CD4-positive, alpha-beta T cell treated with Interleukin-1 beta for 1 hour (primary cell): ENCODE results near the gene OVCA2.
"Not testable (repeated sequence)": the region's sequence is repeated elsewhere in the genome, so short reads cannot be mapped to it uniquely, and the experiment has no call there.

Experiments used
- DNase-seq, 2 donors: peaks; one replicate each; pipeline ENCODE4 v3.0.0-alpha.2; 2020 to 2022

Gene OVCA2

GRCh38 chr17:2041561-2042389 lies at the start of gene OVCA2:
Gene OVCA2 (plus strand): TSS chr17:2042022. CDS start chr17:2042048, 26 bp downstream.
- DNase-seq, result peak; percentile 96 to 98

- no peak for DNase-seq
Measured at GRCh38 chr17:1992541-1992940, 49.3 kb upstream of the OVCA2 start.

- DNase-seq, result no peak
Measured at GRCh38 chr17:1994707-1995106, 47.1 kb upstream of the OVCA2 start.

DNA sequence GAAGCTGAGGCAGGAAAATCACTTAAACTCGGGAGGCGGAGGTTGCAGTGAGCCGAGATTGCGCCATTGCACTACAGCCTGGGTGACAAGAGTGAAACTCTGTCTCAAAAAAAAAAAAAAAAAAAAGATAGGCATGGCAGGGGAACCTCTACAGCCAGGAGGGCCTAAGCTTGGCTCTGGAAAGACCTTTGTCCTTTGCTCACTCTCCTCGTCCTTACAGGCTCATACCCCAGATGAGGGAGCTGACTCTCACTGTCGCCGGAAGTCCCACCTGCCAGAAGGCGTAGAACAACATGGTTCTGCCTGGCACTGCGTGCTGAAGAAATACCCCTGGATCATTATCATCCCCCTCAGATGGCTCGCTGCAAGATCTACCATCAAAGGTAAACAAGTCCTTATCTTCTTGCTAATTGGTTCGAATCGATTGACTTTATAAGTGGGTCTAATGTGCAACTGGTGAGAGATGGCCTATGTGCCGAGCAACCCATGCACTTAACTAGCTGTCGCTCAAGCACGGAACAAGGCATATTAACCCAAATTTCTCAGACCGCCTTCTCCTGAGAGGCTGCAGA lies 46.4 kb upstream of the OVCA2 start:
- no peak for DNase-seq

DNA sequence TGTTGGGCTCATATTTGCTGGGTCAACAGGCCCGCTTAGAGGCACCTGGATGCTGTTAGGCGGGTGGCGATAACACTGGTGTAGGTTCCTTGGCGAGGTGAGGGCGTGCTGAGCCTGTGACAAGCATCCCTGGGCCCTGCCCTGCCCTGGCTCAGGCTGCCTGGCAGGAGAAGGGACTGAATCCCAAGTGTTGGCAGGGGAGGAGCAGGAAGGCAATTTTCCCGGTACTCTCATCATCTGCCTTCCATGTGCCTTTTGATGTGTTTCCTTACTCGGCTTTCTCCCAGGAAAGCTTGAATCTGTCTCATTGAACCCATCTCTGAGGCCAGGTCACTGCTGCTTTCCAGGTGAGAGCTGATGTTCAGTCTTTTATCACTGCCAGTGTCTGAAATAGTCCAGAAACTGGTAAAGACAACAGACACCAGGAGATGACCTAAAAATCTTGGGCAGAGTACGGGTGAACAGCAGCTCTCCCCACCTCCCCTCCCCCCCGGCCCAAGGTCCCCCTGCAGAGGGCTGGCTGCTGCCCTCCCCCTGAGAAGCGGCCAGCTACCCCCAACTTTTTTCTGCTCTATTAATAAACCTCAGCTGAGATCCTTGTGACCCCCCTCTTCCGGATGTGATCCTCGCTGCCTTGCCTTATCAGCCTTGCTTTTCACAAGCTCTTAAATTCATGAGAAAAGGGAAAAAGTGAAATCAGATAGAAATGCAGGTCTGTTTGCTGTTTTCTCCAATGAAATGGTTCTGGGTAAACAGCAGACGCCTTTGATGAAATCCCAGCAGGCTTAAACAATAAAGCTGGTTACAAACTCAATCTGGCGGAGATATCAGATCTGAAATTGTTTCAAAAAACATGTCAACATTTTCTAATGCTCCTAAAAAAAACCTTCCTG lies 45.7 kb upstream of the OVCA2 start:
- no peak for DNase-seq

GRCh38 chr17:1996800-1997288 lies 45.0 kb upstream of the OVCA2 start:
- DNase-seq, result no peak

GRCh38 chr17:1997289-1997926 lies 44.4 kb upstream of the OVCA2 start:
- no peak for DNase-seq

DNA sequence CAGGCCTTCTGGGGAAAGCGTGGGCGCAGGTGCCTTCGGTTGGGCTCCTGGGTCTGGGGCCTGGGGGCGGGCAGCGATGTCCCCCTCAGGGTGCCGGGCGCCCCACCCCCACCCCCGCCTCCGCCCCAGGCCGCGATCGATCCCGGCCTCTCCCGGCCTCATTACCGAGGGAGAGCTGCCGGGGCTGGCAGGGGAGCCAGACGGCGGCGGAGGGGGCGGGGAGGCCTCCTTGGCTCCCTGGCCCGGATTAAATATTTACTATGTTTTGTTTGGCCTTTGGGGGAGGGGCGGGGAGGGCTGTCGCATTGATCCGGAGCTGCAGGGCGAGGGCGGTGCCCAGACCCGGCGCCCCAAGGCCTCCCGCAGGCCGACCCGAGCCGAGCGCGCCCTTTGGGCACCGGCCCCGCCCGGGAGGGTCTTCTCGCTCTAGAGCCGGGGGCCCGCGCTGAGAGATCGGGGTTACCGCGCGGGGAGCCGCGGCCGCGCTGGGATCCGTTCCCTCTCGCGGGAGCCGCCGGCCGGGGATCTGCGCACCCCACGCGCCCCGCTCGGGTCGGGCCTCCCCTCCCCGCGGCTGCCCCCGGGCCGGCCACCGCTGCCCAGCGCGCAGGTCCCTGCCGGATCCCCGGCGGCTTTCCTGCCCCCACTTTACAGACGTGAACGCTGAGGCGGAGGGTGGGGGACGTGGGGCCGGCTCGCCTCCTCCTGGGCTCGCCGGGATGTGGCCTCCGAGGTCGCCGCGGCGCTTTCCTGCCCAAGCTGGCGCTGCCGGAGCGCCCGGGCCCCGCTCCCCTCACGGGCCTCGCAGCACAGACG lies 43.7 kb upstream of the OVCA2 start:
- no peak for DNase-seq

DNA sequence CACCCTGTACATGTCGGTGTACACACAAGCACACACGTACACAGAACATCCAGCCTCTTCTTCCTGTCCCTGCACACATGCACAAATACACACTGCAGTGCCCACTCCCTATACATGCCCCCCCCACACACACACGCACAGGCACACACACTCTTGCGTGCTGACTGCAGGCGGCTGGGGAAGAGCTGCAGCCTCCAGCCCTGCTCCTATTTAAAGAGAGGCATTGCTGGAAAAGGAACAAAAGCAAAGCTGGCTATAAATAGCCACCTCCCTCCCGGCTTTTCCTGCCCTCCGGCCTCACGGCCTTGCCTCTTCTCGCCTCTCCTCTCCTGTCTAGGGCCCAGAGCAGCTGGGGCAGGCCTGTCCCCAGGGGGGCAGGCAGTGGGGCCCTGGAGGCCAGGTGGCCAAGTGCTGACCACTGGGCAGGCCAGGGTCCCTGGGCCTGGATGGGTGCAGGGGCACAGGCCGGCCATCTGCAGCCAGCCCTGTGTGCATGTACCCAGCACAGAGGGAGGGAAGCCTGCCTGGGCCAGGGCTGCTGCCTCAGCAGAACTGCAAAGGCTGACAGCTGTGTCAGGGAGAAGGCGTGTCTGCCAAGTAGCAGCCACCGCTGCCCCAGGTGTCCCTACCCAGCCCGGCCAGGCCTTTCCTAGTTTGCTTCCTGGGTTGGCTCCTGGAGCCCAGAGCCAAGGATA lies 42.1 kb upstream of the OVCA2 start:
- no peak for DNase-seq

DNA sequence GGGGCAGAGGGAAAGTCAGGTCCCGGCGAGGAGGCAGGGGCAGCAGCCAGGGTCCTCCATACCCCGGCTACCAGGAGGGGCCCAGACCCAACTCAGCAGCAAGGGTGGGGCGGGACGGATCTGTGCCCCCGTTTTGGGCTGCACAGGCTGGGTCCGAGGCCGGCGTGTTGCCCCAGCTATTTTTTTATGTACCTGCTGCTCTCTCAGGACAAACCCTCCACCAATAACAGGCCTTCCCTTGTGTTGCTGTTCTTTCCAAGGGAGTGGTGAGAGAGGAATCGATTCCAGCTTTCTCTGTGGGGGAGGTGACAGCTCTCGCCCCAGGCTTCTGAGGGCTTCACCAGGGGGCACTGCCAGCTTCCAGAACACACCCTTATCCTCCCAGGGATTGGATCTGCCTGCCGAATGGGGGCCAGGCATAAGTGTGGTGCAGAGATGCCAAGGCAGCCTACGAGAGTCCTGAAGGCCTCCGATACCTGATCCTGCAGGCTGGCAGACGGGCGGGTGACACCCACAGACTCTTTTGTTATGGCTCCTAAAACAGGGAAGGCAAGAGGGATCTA lies 39.0 kb upstream of the OVCA2 start:
- DNase-seq, result no peak

DNA sequence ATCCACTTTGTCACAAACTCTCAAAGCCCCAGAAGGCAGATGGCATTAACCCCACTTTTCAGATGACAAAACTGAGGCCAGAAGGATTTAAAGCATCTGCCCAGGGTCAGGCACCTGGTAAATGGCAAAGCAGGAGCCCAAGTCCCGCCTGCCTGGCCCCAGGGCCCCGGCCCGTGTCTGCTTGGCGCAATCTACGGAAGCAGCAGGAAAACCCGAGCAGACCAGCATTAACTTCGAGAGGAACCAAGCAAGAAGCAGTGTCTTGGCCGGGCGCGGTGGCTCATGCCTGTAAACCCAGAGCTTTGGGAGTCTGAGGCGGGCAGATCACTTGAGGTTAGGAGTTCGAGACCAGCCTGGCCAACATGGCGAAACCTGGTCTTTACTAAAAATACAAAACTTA lies 38.3 kb upstream of the OVCA2 start:
- DNase-seq, result no peak

GRCh38 chr17:2004435-2004952 lies 37.3 kb upstream of the OVCA2 start:
- no peak for DNase-seq

- DNase-seq, result no peak
Measured at GRCh38 chr17:2008332-2009126, 33.3 kb upstream of the OVCA2 start.

GRCh38 chr17:2009737-2010136 lies 32.1 kb upstream of the OVCA2 start:
- no peak for DNase-seq

DNA sequence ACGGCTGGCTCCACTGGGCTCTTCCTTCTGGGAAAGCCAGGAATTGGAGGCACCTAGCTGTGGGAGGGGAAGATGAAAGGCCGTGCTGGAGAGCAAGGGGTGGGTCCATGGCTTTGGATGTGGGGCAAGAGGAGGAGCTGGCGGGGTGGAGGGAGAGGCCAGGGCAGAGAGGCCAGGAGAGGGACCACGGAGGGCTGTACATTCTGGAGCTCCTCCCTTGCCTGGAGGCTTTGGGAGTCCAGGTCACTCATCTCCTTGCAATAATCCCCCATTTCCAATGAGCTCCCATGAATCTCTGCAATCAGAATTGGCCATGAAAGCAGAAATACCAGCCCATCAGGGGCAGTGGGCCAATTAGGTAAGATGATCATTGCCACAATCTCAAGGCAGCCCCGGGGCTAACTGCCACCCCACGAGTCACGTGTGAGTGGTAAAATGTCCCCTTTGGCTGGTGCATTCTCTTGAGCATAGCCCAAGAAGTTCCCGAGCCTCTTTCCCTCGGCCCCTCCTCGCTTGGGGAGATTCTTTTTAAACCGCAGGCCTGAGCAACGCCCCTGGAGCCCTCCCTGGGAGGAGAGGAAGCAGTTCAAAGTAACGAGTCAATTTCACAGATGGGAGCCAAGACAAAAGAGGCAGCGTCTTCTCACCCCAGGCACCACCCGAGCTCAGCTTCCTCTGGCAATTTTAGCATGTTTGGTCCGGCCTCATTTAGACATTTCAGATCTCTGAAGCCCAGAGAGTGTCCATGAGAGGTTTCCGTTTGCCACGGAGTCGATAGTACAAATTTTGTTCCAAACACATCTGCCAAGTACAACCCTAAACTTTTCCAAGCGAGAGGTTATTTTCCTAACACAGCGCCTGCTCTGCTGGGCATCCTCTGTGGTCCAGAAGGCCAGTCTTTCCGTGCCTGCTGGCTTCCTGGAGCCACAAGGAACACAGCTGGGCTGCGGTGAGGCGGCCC lies 30.1 kb upstream of the OVCA2 start:
- no peak for DNase-seq

- no peak for DNase-seq
Measured at GRCh38 chr17:2012499-2012898, 29.3 kb upstream of the OVCA2 start.

DNA sequence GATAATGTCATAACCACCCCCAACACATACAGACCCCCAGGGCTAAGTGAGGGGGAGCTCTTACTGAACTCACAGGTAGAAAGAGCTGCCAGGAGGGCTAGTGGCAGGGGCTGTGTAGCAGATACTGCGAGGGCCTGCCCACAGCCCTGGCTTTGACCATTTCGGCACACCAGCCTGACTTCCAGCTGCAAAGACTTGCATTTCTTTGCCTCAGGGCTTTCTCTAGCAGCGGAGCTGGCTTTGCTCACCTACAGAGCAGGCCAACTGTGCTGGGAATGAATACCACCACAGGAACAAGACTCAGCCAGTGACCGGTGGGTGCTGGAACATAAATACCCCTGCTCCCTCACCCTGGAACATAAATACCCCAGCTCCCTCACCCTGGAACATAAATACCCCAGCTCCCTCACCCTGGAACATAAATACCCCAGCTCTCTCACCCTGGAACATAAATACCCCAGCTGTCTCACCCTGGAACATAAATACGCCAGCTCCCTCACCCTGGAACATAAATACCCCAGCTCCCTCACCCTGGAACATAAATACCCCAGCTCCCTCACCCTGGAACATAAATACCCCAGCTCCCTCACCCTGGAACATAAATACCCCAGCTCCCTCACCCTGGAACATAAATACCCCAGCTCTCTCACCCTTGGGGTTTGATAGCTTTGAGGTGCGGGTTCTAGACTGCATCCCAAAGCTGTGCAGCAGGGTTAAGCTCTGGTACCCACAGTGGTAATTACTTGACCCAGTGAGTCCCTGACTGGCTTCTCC lies 28.4 kb upstream of the OVCA2 start:
- DNase-seq, result not testable (repeated sequence)

- no peak for DNase-seq
Measured at GRCh38 chr17:2013994-2014317, 27.9 kb upstream of the OVCA2 start.
